NOMO-1 treated with dmso at 0.1 percent for 144 hours (cell line): ENCODE results near the gene KCNA2.

Experiments used
- DNase-seq: peaks from one replicate; lab custom pipeline; 2025; ENCODE audit not compliant: unreplicated experiment; lab: John Stamatoyannopoulos, UW

KCNA2 gene

DNA sequence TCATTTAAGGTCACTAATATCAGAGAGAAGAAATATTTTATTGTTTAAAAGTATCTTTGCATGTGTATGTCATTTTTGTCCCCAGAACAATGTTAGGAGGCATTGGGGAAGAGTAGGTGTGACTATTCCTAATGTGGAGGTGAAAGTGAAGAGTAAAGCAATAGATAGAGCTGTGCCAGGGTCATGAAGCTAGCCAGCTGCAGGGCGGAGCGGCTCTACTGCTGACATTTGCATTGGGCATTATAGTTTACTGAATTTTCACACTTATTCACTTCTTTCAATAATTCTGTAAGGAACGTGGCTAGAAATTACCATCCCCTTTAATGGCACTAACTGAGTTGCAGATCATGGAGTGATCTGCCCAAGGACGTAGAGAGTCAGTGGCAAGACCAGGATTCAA is 35.3 kb downstream of the KCNA2 start:
- no peak for DNase-seq

DNA sequence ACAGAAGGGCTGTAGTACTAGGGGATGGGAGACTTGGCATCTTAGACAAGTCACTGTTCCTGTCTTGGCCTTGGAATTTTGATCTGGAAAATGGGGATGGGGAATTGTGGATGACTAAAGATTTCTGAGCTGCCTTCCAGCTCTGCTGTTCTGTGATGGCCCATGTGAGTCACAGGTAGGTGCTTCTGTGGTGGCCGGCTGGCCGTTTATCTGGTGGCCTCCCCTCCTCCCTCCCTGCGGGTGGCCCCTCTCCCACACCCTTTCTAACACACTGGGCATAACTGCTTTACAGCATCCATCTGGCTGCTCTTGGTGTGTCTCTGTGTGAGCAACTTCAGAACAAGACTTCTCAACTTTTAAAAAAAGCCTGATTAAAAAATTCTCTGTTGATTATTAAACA is 35.9 kb downstream of the KCNA2 start:
- DNase-seq = no peak

DNA sequence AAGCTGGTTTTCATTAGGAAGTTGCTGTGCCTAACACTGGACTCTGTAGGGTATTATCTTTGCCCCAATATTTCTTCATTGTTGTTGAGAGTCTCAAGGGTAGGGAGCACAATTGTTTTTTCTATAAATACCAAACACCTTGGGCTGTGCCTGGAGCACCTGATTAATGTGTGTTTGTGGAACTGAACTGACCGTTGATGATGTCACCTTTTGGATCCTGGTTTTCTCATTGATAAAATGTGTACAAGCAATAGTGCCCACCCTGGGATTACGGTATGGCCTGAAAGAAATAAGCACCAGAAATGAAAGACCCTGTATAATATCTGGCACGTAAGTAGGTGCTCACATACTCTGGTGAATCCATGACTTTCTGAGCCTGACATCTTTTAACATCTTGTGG is 39.3 kb downstream of the KCNA2 start:
- DNase-seq = no peak

- no peak for DNase-seq
These were observed 40.6 kb downstream of the KCNA2 start for GRCh38 chr1:110565565-110565964.

DNA sequence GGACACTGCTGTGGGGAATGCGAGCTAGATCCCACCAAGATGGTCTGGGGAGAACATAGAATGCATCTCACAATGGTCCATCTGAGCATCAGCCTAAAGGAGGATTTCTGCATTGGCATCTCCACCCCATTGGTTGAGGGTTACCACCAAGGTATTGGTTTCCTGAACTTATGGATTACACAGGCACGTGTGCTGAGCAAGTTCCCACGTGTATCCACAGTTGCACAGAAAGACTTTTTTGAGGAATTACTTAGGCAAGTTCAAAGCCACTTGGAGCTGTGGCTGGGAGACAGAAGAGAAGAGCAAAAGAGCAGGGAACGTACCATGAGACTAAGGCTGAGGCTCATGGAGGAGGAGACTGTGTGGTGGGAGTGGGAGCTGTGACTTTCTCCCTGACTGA is 43.1 kb downstream of the KCNA2 start:
- DNase-seq = no peak

- no peak for DNase-seq
These were observed 44.6 kb downstream of the KCNA2 start for GRCh38 chr1:110561596-110561995.

DNA sequence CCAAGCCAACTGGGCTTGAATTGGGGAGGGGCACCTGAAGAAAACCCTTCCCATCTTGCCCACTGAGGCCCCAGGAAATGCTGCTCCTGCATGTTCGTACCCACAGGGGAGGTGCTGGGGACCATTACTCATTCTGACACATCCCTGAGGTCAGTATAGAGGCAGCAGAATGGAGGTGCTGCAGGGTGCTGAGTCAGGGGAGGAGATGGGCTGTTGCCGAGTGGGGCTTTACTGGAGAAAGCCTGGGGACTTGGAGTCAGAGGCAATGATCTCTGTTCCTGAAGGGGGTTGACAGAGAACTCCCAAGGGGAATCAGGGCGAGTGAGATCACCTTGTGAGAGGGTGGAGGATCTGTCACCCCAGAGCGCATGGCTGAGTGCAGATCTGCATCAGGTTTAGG is 47.0 kb downstream of the KCNA2 start:
- DNase-seq = no peak

DNA sequence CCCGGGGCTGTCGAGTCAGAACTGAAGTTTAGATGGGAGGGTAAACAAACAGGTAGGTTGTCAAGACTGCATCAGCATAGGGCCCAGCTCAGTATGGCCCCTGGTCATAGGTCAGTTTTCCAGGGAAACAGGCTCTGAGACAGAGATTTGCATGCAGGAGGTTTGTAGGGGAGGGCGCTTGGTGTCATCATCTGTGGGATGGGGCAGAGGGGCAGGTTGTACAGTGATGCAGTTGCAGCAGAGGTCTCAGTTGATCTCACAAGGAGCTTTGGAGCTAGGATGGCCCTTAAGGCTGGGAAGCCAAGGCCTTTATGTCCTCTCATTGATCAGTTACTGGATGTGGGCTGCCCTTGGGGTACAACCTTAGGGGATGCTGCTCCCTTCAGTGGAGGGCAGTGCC is 48.7 kb downstream of the KCNA2 start:
- no peak for DNase-seq

DNA sequence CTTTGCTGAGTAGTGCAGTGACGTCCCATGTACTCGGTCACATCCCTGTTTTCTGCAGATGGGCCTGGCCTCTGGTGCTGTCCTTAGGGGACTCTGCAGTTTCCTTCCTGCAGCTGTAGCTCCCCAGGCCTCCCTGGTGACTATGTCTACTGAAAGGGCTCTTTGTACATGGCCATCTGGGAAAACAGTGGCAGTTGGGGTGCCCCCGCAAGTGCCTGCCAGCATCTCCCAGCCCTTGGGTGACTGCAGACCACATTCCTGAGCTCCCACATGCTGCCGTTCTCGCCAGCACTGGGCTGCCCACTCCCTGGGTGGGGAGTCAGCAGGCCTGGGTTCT is 49.7 kb downstream of the KCNA2 start:
- DNase-seq = no peak

- no peak for DNase-seq
These were observed 50.2 kb downstream of the KCNA2 start for GRCh38 chr1:110555807-110556470.

- no peak for DNase-seq
These were observed 51.0 kb downstream of the KCNA2 start for GRCh38 chr1:110554871-110555801.

DNA sequence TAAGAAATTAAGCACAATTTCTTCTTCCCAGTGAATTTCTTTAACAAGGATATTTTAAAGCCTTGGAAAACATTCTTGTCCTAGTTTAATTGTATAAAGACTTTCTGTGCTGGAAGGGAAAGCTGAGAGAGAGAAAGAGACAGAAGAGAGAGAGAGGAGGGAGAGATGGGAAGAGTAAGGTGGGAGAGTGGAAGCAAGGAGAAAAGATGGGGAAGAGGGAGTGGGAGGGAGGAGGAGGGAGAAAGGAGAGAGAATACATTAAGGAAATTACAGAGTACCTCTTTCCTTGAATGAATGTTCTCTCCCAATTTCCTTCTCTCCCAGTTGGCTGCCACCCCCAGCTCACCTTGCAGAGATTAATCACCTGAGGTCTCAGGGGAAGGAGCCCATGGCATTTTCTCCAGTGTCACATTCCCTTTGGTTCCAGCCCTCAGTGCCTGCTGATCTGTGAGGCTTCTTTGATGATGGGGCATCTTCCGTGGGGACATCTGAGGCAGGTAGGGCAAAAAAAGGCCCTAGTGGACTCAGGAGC is 54.8 kb downstream of the KCNA2 start:
- no peak for DNase-seq

DNA sequence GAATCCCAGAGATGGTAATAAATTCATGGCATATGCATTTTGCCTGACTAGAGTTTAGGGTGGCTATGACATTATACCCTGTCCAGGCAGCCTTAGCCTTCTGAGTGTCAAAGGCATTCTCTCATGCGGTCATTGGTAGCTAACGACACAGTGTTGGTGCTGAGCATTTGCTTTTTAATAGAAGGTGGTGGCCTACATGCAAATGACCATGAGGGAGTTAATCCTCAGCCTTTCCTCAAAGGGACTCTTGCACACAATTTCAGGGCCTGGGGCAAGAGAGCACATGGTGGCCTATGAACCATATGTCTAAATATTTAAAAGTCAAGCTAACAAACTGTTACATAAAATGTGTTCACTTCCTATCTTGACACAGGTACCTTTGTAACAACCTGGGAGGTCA is 56.3 kb downstream of the KCNA2 start:
- no peak for DNase-seq

DNA sequence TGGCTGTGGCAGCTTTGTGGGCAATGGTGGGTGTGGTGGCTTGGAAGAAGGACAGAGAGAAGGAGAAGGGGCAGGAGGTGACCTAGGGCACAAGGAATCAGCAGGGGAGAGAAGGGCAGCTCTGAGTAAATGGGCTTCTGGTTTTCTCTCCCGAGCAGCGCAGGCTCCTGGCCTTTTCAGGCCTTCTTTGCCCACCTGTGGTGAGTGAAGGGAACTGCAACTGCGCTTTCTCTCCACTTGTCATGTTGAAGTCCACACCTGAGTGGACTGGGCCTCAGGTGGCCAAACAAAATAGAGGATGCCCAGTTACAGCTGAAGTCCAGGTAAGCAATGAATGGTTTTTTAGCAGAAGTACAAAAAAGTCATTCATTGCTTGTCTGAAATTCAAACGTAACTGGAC is 57.8 kb downstream of the KCNA2 start:
- DNase-seq = no peak

GRCh38 chr1:110547017-110547416 is 59.1 kb downstream of the KCNA2 start:
- DNase-seq = no peak

DNA sequence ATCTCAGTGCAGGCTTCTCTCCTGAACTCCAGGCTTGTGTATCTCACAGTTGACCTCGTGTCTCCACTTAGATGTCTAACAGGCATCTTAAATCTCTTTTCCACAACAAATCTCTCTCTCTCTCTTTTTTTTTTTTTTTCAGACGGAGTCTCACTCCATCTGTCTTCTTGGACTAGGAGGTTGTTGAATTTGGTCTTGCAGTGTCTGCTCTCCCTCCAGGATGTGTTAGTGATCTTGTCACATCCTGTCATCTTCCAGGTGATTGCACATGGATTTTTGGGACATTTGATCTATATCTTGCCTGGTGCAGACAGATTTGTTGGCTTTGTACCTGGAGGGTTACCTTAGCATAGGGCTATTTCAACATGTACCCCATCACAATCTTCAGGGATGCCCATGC is 60.7 kb downstream of the KCNA2 start:
- DNase-seq = no peak

DNA sequence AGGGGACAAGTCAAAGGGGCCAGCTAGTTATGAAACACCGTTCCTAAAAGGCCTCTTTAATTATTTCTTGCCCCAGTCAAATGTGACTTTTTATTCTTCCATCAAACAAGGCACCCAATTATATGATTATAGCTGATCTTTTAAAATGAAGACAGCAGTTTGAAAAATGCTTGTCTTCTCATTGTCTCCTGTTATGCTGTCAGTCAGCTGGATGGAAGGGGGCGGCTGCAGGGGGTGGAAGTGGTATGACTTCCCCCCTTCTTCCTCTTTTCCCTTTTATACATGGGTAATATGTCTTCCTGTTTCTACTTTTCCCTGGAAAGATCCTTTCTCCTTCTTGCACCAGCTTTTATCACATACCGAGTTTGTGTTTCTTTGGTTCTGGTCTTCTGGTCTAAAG is 61.4 kb downstream of the KCNA2 start:
- no peak for DNase-seq
